SK-N-SH treated with all-trans-retinoic acid at 6 μM for 48 hours (cell line): Measurements from ENCODE around the gene SELENOM.

Experiments used
- ATAC-seq: fragments of 200-7000 bp; cut with Tn5 transposase; 3 replicates; pipeline ENCODE4 v1.9.1; 2020; ENCODE audit warnings: mild to moderate bottlenecking, moderate library complexity
- ARNTL ChIP-seq: fragments of 450-650 bp; formaldehyde crosslinking; IDR thresholded peaks from 2 replicates; pipeline ENCODE4 v1.5.0; 2020; ENCODE audit warnings: low read depth, mild to moderate bottlenecking, moderate library complexity, borderline replicate concordance
- BACH2 ChIP-seq: fragments of 250-450 bp; sonication (Bioruptor Pico); IDR thresholded peaks from 2 replicates; pipeline ENCODE4 v1.9.0; 2021; ENCODE audit warnings: mild to moderate bottlenecking, borderline replicate concordance
- CSDC2 ChIP-seq: fragments of 250-450 bp; sonication (Bioruptor Pico); IDR thresholded peaks from 2 replicates; pipeline ENCODE4 v1.5.0; 2020; ENCODE audit warnings: mild to moderate bottlenecking, moderate library complexity
- ESRRG ChIP-seq: fragments of 250-450 bp; sonication (Bioruptor Pico); IDR thresholded peaks from 2 replicates; pipeline ENCODE4 v1.6.1; 2021; ENCODE audit warnings: mild to moderate bottlenecking
- GLIS3 ChIP-seq: fragments of 250-450 bp; sonication (Bioruptor Pico); IDR thresholded peaks from 2 replicates; pipeline ENCODE4 v1.5.0; 2020; ENCODE audit warnings: mild to moderate bottlenecking, moderate library complexity
- ISL1 ChIP-seq: fragments of 250-450 bp; sonication (Bioruptor Pico); IDR thresholded peaks from 2 replicates; pipeline ENCODE4 v2.1.2; 2022; ENCODE audit warnings: mild to moderate bottlenecking, moderate library complexity
- OSR1 ChIP-seq: fragments of 250-450 bp; sonication (Bioruptor Pico); IDR thresholded peaks from 2 replicates; pipeline ENCODE4 v1.8.0; 2022; ENCODE audit warnings: moderate library complexity, mild to moderate bottlenecking, inconsistent platforms
- RARB ChIP-seq: fragments of 250-450 bp; sonication (Bioruptor Pico); IDR thresholded peaks from 2 replicates; pipeline ENCODE4 v1.8.0; 2021; ENCODE audit warnings: mild to moderate bottlenecking, moderate library complexity
- SNAI2 ChIP-seq: fragments of 250-450 bp; sonication (Bioruptor Pico); IDR thresholded peaks from 2 replicates; pipeline ENCODE4 v1.5.0; 2020; ENCODE audit warnings: mild to moderate bottlenecking, moderate library complexity
- TCF4 ChIP-seq: fragments of 250-450 bp; sonication (Bioruptor Pico); IDR thresholded peaks from 2 replicates; pipeline ENCODE4 v1.8.0; 2021; ENCODE audit warnings: mild to moderate bottlenecking, moderate library complexity, borderline replicate concordance
- TOX ChIP-seq: fragments of 250-450 bp; sonication (Bioruptor Pico); IDR thresholded peaks from 2 replicates; pipeline ENCODE4 v1.8.0; 2021; ENCODE audit warnings: mild to moderate bottlenecking, moderate library complexity, borderline replicate concordance
- TSHZ2 ChIP-seq: fragments of 250-450 bp; sonication (Bioruptor Pico); IDR thresholded peaks from 2 replicates; pipeline ENCODE4 v1.5.0; 2020; ENCODE audit warnings: mild to moderate bottlenecking, moderate library complexity
- ZC3H10 ChIP-seq: fragments of 250-450 bp; sonication (Bioruptor Pico); IDR thresholded peaks from 2 replicates; pipeline ENCODE4 v1.5.1; 2021; ENCODE audit warnings: mild to moderate bottlenecking, moderate library complexity
- ZFP3 ChIP-seq: fragments of 250-450 bp; sonication (Bioruptor Pico); IDR thresholded peaks from 2 replicates; pipeline ENCODE4 v1.5.0; 2020; ENCODE audit warnings: mild to moderate bottlenecking, moderate library complexity
- ZFP30 ChIP-seq: fragments of 450-650 bp; formaldehyde crosslinking; IDR thresholded peaks from 2 replicates; pipeline ENCODE4 v1.5.0; 2022; ENCODE audit warnings: mild to moderate bottlenecking, moderate library complexity
- ZNF565 ChIP-seq: fragments of 450-650 bp; formaldehyde crosslinking; conservative IDR thresholded peaks from 2 replicates; pipeline ENCODE4 v1.5.0; 2020; ENCODE audit warnings: low read depth, mild to moderate bottlenecking, moderate library complexity
- ZNF70 ChIP-seq: fragments of 450-650 bp; formaldehyde crosslinking; IDR thresholded peaks from 2 replicates; pipeline ENCODE4 v1.5.0; 2020; ENCODE audit warnings: mild to moderate bottlenecking, moderate library complexity
- ZNF8 ChIP-seq: fragments of 450-650 bp; formaldehyde crosslinking; IDR thresholded peaks from 2 replicates; pipeline ENCODE4 v1.5.0; 2020; ENCODE audit warnings: mild to moderate bottlenecking, moderate library complexity
- TF ChIP-seq, protein P1 (sequence below): fragments of 250-450 bp; sonication (Bioruptor Pico); IDR thresholded peaks from 2 replicates; pipeline ENCODE4 v1.8.0; 2021; ENCODE audit warnings: low read depth, mild to moderate bottlenecking, moderate library complexity, borderline replicate concordance
- TF ChIP-seq, protein P2 (sequence below): fragments of 250-450 bp; sonication (Bioruptor Pico); IDR thresholded peaks from 2 replicates; pipeline ENCODE4 v1.8.0; 2020; ENCODE audit warnings: mild to moderate bottlenecking, moderate library complexity, borderline replicate concordance
- TF ChIP-seq, protein P3 (sequence below): fragments of 250-450 bp; sonication (Bioruptor Pico); IDR thresholded peaks from 2 replicates; pipeline ENCODE4 v1.5.1; 2020; ENCODE audit warnings: low read depth, mild to moderate bottlenecking, moderate library complexity

Gene SELENOM

DNA sequence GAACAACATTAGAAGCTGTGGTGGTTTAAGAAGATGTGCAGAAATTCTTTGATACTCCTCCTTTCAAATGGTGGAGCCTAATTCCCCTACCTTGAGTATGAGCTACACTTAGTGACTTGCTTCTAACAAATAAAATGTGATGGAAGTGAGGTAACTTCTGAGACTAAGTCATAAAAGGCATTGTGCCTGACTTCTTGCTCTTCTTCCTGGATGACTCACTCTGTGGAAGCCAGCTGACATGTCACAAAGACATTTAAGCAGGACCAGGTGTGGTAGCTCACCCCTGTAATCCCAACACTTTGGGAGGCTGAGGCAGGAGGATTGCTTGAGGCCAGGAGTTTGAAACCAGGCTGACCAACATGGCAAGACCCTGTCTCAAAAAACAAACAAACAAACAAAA is 36.9 kb upstream of the SELENOM start:
- ATAC-seq, result no peak
- TF ChIP-seq, protein P1, sequence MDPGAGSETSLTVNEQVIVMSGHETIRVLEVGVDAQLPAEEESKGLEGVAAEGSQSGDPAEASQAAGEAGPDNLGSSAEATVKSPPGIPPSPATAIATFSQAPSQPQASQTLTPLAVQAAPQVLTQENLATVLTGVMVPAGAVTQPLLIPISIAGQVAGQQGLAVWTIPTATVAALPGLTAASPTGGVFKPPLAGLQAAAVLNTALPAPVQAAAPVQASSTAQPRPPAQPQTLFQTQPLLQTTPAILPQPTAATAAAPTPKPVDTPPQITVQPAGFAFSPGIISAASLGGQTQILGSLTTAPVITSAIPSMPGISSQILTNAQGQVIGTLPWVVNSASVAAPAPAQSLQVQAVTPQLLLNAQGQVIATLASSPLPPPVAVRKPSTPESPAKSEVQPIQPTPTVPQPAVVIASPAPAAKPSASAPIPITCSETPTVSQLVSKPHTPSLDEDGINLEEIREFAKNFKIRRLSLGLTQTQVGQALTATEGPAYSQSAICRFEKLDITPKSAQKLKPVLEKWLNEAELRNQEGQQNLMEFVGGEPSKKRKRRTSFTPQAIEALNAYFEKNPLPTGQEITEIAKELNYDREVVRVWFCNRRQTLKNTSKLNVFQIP (CRISPR knock-in tag), result no peak
- no peak for TF ChIP-seq TCF4 (CRISPR knock-in tag)
- no peak for TF ChIP-seq BACH2 (CRISPR knock-in tag)
- no peak for TF ChIP-seq CSDC2 (CRISPR knock-in tag)
- no peak for TF ChIP-seq OSR1 (CRISPR knock-in tag)
- TF ChIP-seq, protein P2, sequence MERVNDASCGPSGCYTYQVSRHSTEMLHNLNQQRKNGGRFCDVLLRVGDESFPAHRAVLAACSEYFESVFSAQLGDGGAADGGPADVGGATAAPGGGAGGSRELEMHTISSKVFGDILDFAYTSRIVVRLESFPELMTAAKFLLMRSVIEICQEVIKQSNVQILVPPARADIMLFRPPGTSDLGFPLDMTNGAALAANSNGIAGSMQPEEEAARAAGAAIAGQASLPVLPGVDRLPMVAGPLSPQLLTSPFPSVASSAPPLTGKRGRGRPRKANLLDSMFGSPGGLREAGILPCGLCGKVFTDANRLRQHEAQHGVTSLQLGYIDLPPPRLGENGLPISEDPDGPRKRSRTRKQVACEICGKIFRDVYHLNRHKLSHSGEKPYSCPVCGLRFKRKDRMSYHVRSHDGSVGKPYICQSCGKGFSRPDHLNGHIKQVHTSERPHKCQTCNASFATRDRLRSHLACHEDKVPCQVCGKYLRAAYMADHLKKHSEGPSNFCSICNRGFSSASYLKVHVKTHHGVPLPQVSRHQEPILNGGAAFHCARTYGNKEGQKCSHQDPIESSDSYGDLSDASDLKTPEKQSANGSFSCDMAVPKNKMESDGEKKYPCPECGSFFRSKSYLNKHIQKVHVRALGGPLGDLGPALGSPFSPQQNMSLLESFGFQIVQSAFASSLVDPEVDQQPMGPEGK, result no peak
- TF ChIP-seq RARB (CRISPR knock-in tag), result no peak
- TF ChIP-seq, protein P3, sequence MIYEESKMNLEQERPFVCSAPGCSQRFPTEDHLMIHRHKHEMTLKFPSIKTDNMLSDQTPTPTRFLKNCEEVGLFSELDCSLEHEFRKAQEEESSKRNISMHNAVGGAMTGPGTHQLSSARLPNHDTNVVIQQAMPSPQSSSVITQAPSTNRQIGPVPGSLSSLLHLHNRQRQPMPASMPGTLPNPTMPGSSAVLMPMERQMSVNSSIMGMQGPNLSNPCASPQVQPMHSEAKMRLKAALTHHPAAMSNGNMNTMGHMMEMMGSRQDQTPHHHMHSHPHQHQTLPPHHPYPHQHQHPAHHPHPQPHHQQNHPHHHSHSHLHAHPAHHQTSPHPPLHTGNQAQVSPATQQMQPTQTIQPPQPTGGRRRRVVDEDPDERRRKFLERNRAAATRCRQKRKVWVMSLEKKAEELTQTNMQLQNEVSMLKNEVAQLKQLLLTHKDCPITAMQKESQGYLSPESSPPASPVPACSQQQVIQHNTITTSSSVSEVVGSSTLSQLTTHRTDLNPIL (CRISPR knock-in tag), result no peak
- no peak for TF ChIP-seq ZNF565 (CRISPR knock-in tag)
- TF ChIP-seq TSHZ2 (CRISPR knock-in tag), result no peak
- TF ChIP-seq ZFP30 (CRISPR knock-in tag), result no peak

DNA sequence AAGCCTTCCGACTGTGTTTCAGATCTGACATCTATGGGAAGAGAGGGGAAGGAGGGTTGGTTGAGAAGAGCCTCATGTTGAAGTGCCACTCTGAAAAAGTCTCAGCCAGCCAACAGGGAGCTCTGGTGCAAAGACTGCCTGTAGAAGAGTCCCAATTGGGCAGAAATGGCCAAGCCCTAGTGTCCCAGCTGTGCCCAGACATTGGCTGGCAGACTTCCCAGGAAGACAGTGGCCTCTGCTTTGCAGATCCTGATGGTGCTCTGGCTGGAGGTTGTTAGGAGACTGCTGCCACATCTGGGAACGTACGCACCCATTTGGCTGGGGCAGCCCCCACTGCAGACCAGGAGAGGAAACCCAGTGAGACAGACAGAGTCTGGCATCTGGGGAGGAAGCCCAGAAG is 36.2 kb upstream of the SELENOM start:
- no peak for TF ChIP-seq ZFP3 (CRISPR knock-in tag)
- no peak for TF ChIP-seq ZC3H10 (CRISPR knock-in tag)
- TF ChIP-seq ZNF70, result no peak
- TF ChIP-seq ZFP30 (CRISPR knock-in tag), result no peak
- TF ChIP-seq TSHZ2 (CRISPR knock-in tag), result no peak
- no peak for TF ChIP-seq ESRRG (CRISPR knock-in tag)
- no peak for TF ChIP-seq ZNF8 (CRISPR knock-in tag)
- TF ChIP-seq, protein P3 (CRISPR knock-in tag), result no peak
- TF ChIP-seq BACH2 (CRISPR knock-in tag), result no peak
- no peak for TF ChIP-seq GLIS3 (CRISPR knock-in tag)
- TF ChIP-seq RARB (CRISPR knock-in tag), result no peak
- no peak for TF ChIP-seq ARNTL (CRISPR knock-in tag)
- TF ChIP-seq, protein P2, result no peak
- TF ChIP-seq, protein P1 (CRISPR knock-in tag), result no peak
- no peak for TF ChIP-seq SNAI2
- TF ChIP-seq ISL1 (CRISPR knock-in tag), result no peak
- TF ChIP-seq TOX (CRISPR knock-in tag), result no peak
- ATAC-seq, result peak; percentile 34; the same call in 2 of the 3 replicates
